IMR-90 (cell line): ENCODE data around the gene HOXB7. TPM values are rescaled to one million over a fixed set of nuclear protein-coding genes. Genes with fewer than 3 reads are reported as not detected.

ENCODE experiments used
- ATAC-seq: fragments of 200-7000 bp; cut with Tn5 transposase; 2 replicates; pipeline ENCODE4 v1.9.1; 2020; ENCODE audit warnings: low read depth, mild to moderate bottlenecking, moderate library complexity
- BruUV-seq: library from RNA; stranded (reverse); fragments of 400-500 nt; replicated peaks from 2 replicates; lab custom pipeline; 2021; lab: Mats Ljungman, UMichigan
- CTCF ChIA-PET: fragments of 300-600 bp; formaldehyde crosslinking; extraction: SDS; loops from one replicate; lab custom pipeline; 2021; ENCODE audit warnings: antibody characterized with exemption; lab: Yijun Ruan, JAX
- POLR2A ChIA-PET: fragments of 300-600 bp; sonication (Branson Sonifier 250); formaldehyde crosslinking; loops from one replicate; lab custom pipeline; 2022; ENCODE audit warnings: antibody characterized with exemption; ENCODE audit not compliant: unreplicated experiment; lab: Charles Lee
- DNase-seq: peaks from one replicate; pipeline ENCODE4 v3.0.0; 2013
- H2AFZ ChIP-seq: replicated peaks from 2 replicates; pipeline ENCODE3; 2013; ENCODE audit warnings: low read length, mild to moderate bottlenecking; ENCODE audit not compliant: poor library complexity
- H2AK5ac ChIP-seq: 2 replicates; pipeline ENCODE4 v1.6.1; 2013; ENCODE audit warnings: low read depth, low read length, inconsistent platforms
- H2AK9ac ChIP-seq: replicated peaks from 2 replicates; pipeline ENCODE3; 2013; ENCODE audit warnings: mild to moderate bottlenecking, low read depth, low read length, moderate library complexity; ENCODE audit not compliant: poor library complexity
- H2BK120ac ChIP-seq: 2 replicates; pipeline ENCODE4 v1.6.1; 2013; ENCODE audit warnings: low read depth, low read length, inconsistent platforms
- H2BK15ac ChIP-seq: 3 replicates; pipeline ENCODE4 v1.6.1; 2013; ENCODE audit warnings: low read depth, low read length, inconsistent platforms
- H2BK20ac ChIP-seq: 2 replicates; pipeline ENCODE4 v1.6.1; 2013; ENCODE audit warnings: low read depth, mild to moderate bottlenecking, inconsistent platforms, low read length, moderate library complexity
- H2BK5ac ChIP-seq: 2 replicates; pipeline ENCODE4 v1.6.1; 2013; ENCODE audit warnings: mild to moderate bottlenecking, low read depth, low read length, inconsistent platforms; ENCODE audit not compliant: poor library complexity, severe bottlenecking
- H3K14ac ChIP-seq: replicated peaks from 2 replicates; pipeline ENCODE4 v1.6.1; 2013; ENCODE audit warnings: low read depth, low read length, inconsistent platforms
- H3K18ac ChIP-seq: 2 replicates; pipeline ENCODE4 v1.6.1; 2013; ENCODE audit warnings: low read depth, low read length, control low read depth
- H3K23ac ChIP-seq: 2 replicates; pipeline ENCODE4 v1.6.1; 2013; ENCODE audit warnings: low read depth, low read length, inconsistent platforms
- H3K27ac ChIP-seq: 2 replicates; pipeline ENCODE4 v1.5.1; 2013; ENCODE audit warnings: mild to moderate bottlenecking, control low read depth, low read length; ENCODE audit not compliant: insufficient read depth
- H3K27me3 ChIP-seq: 2 replicates; pipeline ENCODE4 v1.6.1; 2013; ENCODE audit warnings: low read length; ENCODE audit not compliant: control insufficient read depth, insufficient read depth
- H3K36me3 ChIP-seq: 2 replicates; pipeline ENCODE4 v1.6.1; 2013; ENCODE audit warnings: low read length, mixed read lengths; ENCODE audit not compliant: control insufficient read depth, insufficient read depth
- H3K4ac ChIP-seq: 2 replicates; pipeline ENCODE4 v1.6.1; 2013; ENCODE audit warnings: low read depth, low read length, inconsistent platforms
- H3K4me1 ChIP-seq: 2 replicates; pipeline ENCODE4 v1.6.1; 2013; ENCODE audit warnings: low read length, mixed read lengths; ENCODE audit not compliant: control insufficient read depth, insufficient read depth
- H3K4me2 ChIP-seq: 2 replicates; pipeline ENCODE4 v1.6.1; 2013; ENCODE audit warnings: low read depth, mild to moderate bottlenecking, control low read depth, low read length, moderate library complexity
- H3K4me3 ChIP-seq: 2 replicates; pipeline ENCODE4 v1.5.1; 2013; ENCODE audit warnings: low read depth, mild to moderate bottlenecking, control low read depth, low read length, moderate library complexity; ENCODE audit not compliant: insufficient read depth
- H3K56ac ChIP-seq: 2 replicates; pipeline ENCODE4 v1.6.1; 2013; ENCODE audit warnings: low read length, inconsistent platforms; ENCODE audit not compliant: insufficient read depth; ENCODE audit errors: extremely low read depth
- H3K79me1 ChIP-seq, 2 experiments: 2 replicates each; pipeline ENCODE4 v1.6.1; 2013; ENCODE audit warnings: low read length in 2 of 2, inconsistent platforms in 1 of 2, low read depth in 1 of 2
- H3K9ac ChIP-seq: 2 replicates; pipeline ENCODE4 v1.6.1; 2013; ENCODE audit warnings: low read depth, low read length, control low read depth
- H3K9me1 ChIP-seq: 2 replicates; pipeline ENCODE4 v1.6.1; 2013; ENCODE audit warnings: low read length, inconsistent platforms; ENCODE audit not compliant: insufficient read depth
- H3K9me3 ChIP-seq: 2 replicates; pipeline ENCODE4 v1.6.1; 2013; ENCODE audit warnings: low read length; ENCODE audit not compliant: control insufficient read depth, insufficient read depth
- H4K20me1 ChIP-seq: 2 replicates; pipeline ENCODE4 v1.6.1; 2013; ENCODE audit warnings: low read length, inconsistent platforms; ENCODE audit not compliant: insufficient read depth
- H4K5ac ChIP-seq: 2 replicates; pipeline ENCODE4 v1.6.1; 2013; ENCODE audit warnings: mild to moderate bottlenecking, low read depth, low read length, control low read depth
- H4K8ac ChIP-seq, 2 experiments: 2 replicates each; pipeline ENCODE4 v1.6.1; 2013; ENCODE audit warnings: low read depth in 2 of 2, low read length in 2 of 2, control low read depth in 1 of 2, inconsistent platforms in 1 of 2
- H4K91ac ChIP-seq: 2 replicates; pipeline ENCODE4 v1.6.1; 2013; ENCODE audit warnings: low read depth, low read length, inconsistent platforms; ENCODE audit not compliant: insufficient read depth
- BHLHE40 ChIP-seq: fragments of 150-350 bp; IDR thresholded peaks from 2 replicates; pipeline ENCODE4 v1.6.1; 2016; ENCODE audit warnings: mild to moderate bottlenecking, low read depth, low read length
- CEBPB ChIP-seq: IDR thresholded peaks from 2 replicates; pipeline ENCODE4 v1.6.1; 2012; ENCODE audit warnings: low read depth, low read length, improper control_type of control experiment
- CHD1 ChIP-seq: IDR thresholded peaks from 2 replicates; pipeline ENCODE4 v1.6.1; 2012; ENCODE audit warnings: low read depth, low read length, improper control_type of control experiment
- CTCF ChIP-seq: conservative IDR thresholded peaks from 2 replicates; pipeline ENCODE4 v1.5.1; 2012; ENCODE audit warnings: mild to moderate bottlenecking, low read depth, low read length, improper control_type of control experiment
- ELK1 ChIP-seq: fragments of 150-350 bp; IDR thresholded peaks from 2 replicates; pipeline ENCODE4 v1.6.1; 2016; ENCODE audit warnings: low read depth, mild to moderate bottlenecking, low read length, moderate library complexity, borderline replicate concordance
- FOS ChIP-seq: fragments of 150-350 bp; IDR thresholded peaks from 2 replicates; pipeline ENCODE4 v1.6.1; 2016; ENCODE audit warnings: low read depth, low read length
- MAFK ChIP-seq: IDR thresholded peaks from 2 replicates; pipeline ENCODE4 v1.6.1; 2012; ENCODE audit warnings: low read depth, low read length, improper control_type of control experiment
- MXI1 ChIP-seq: IDR thresholded peaks from 2 replicates; pipeline ENCODE4 v1.6.1; 2012; ENCODE audit warnings: low read depth, mild to moderate bottlenecking, low read length, moderate library complexity, borderline replicate concordance
- NFE2L2 ChIP-seq: fragments of 150-350 bp; IDR thresholded peaks from 2 replicates; pipeline ENCODE4 v1.6.1; 2016; ENCODE audit warnings: low read depth, mild to moderate bottlenecking, low read length
- POLR2A ChIP-seq: IDR thresholded peaks from 2 replicates; pipeline ENCODE4 v1.6.1; 2012; ENCODE audit warnings: mild to moderate bottlenecking, low read depth, low read length
- RAD21 ChIP-seq: IDR thresholded peaks from 2 replicates; pipeline ENCODE4 v1.6.1; 2012; ENCODE audit warnings: low read length, improper control_type of control experiment
- RFX5 ChIP-seq: IDR thresholded peaks from 2 replicates; pipeline ENCODE4 v1.8.0; 2012; ENCODE audit warnings: low read depth, mild to moderate bottlenecking, low read length, moderate library complexity
- SMC3 ChIP-seq: fragments of 150-350 bp; IDR thresholded peaks from 2 replicates; pipeline ENCODE4 v1.6.1; 2016; ENCODE audit warnings: low read depth, mild to moderate bottlenecking, antibody characterized with exemption, low read length, moderate library complexity
- USF2 ChIP-seq: fragments of 150-350 bp; IDR thresholded peaks from 2 replicates; pipeline ENCODE4 v1.6.1; 2017; ENCODE audit warnings: mild to moderate bottlenecking, antibody characterized with exemption, low read length, low read depth
- WGBS, 2 experiments: methylation state at CpG; one replicate each; pipeline versions ENCODE4 v1.1.5 to v1.1.7; 2013; ENCODE audit warnings: missing lambda C conversion rate in 2 of 2; ENCODE audit not compliant: insufficient read length in 1 of 2; ENCODE audit errors: extremely low coverage in 2 of 2; 5-methylcytosine and 5-hydroxymethylcytosine counted together
- dilution Hi-C: fragments of 300-500 bp; cut with HindIII; formaldehyde crosslinking; loops from one replicate; pipeline ENCODE4 v1.14.3; 2018; ENCODE audit warnings: low sequenced_read_pairs; ENCODE audit not compliant: unreplicated experiment
- in situ Hi-C: fragments of 300-500 bp; cut with MboI; formaldehyde crosslinking; loops from 3 replicates; pipeline ENCODE4 v1.14.3; 2019; ENCODE audit warnings: low sequenced_read_pairs, inconsistent platforms, mixed read lengths
- intact Hi-C: fragments of 100-400 bp; cut with micrococcal nuclease; formaldehyde crosslinking; loops from 2 replicates; pipeline ENCODE4 v1.10.0; 2022
- polyA plus RNA-seq, 3 experiments: library from polyadenylated mRNA; depleted of rRNA; stranded (reverse); fragments of >200 nt; gene quantifications; 2 replicates each; pipeline ENCODE4 v1.2.3, GENCODE V29; 2012; ENCODE audit warnings: low replicate concordance in 1 of 3
- total RNA-seq: library from RNA; depleted of rRNA; stranded (reverse); fragments of >200 nt; gene quantifications from 2 replicates; pipeline ENCODE4 v1.2.3, GENCODE V29; 2012

Gene HOXB7
- total and polyA plus RNA-seq, 2 of the 4 experiments (the other 2 are of a cell fraction), result 1.8 to 6.7 TPM

GRCh38 chr17:48587276-48588073 is 23.3 kb downstream of the HOXB7 start:
- Histone ChIP-seq H4K20me1 (no peaks in the 10 kb centered on the region; the same call in 1 of the 2 replicates), H2BK15ac (peak overlapping the region; percentile 95; the same call in 2 of the 3 replicates), H3K9ac (peak overlapping the region; percentile 100), H2AFZ (no peak overlapping the region), H3K27me3 (no peaks in the 10 kb centered on the region), H4K91ac (peak overlapping the region; percentile 99), H3K56ac (peak overlapping the region; percentile 100), H3K4me1 (peaks cover 12% of the 10 kb centered on the region), H3K36me3 (peaks cover 16% of the 10 kb centered on the region; the same call in 1 of the 2 replicates), H3K14ac (peak overlapping the region; percentile 99), H3K9me1 (no peaks in the 10 kb centered on the region; the same call in 1 of the 2 replicates), H3K9me3 (no peaks in the 10 kb centered on the region), H2AK5ac (peak overlapping the region; percentile 95), H3K18ac (peak overlapping the region; percentile 96), H2BK120ac (peak overlapping the region; percentile 97), H3K4me2 (peak overlapping the region; percentile 98), H3K27ac (peak overlapping the region; percentile 99), H3K4me3 (peak overlapping the region; percentile 91), H3K79me1 (no peaks in the 10 kb centered on the region), H2BK5ac (peak overlapping the region; percentile 99), H4K5ac (peak overlapping the region; percentile 92), H2BK20ac (peak overlapping the region; percentile 84), H4K8ac (peak overlapping the region; percentile 96 to 99), H2AK9ac (peak overlapping the region; percentile 94), H3K23ac (peak overlapping the region; percentile 100), H3K4ac (peak overlapping the region; percentile 99)
- BruUV-seq, result no TSS peak
- intact Hi-C loops, result no loop called here
- dilution Hi-C loops, result no loop called here
- DNase-seq (peak; percentile 82), ATAC-seq (peak; percentile 0; the same call in 1 of the 2 replicates)
- WGBS, 2 experiments, result 0% methylated on average over 2 of the region's 5 CpGs; no CpG with 5 or more reads in 1 of the 2 experiments
- POLR2A ChIA-PET, result interaction anchor here (0.6 to 1.6 kb wide), 18 partner anchors 11 to 750 kb away, joined by 3 to 14 read pairs (median 4); partner anchors contain the start of gene HOXB9
- CTCF ChIA-PET, result interaction anchor here (0.6 to 2.6 kb wide), 4 partner anchors 25 to 236 kb away, joined by 3 to 15 read pairs (median 6); no protein-coding TSS in a partner anchor
- in situ Hi-C loops, result no loop called here
- TF ChIP-seq BHLHE40 (no peak), SMC3 (no peak), CHD1 (no peak), MAFK (no peak), CTCF (no peak), FOS (no peak), RFX5 (no peak), CEBPB (no peak), POLR2A (no peak), USF2 (no peak), MXI1 (no peak), RAD21 (no peak), ELK1 (no peak), NFE2L2 (no peak)
